H7 (cell line): ENCODE results near the gene VAPB. TPM values are rescaled to one million over a fixed set of nuclear protein-coding genes. Genes with fewer than 3 reads are reported as not detected.

Experiments
- DNase-seq: peaks from one replicate; pipeline ENCODE4 v3.0.0; 2012
- H3K27me3 ChIP-seq: 2 replicates; pipeline ENCODE4 v1.6.0; 2011; ENCODE audit warnings: mild to moderate bottlenecking, low read length; ENCODE audit not compliant: control insufficient read depth, insufficient read depth
- H3K36me3 ChIP-seq: replicated peaks from 2 replicates; pipeline ENCODE4 v1.5.1; 2011; ENCODE audit warnings: low read length; ENCODE audit not compliant: control insufficient read depth, insufficient read depth
- H3K4me3 ChIP-seq: 2 replicates; pipeline ENCODE4 v1.5.1; 2011; ENCODE audit warnings: low read depth, mild to moderate bottlenecking, control low read depth, low read length, moderate library complexity; ENCODE audit not compliant: insufficient read depth
- total RNA-seq: library from RNA; depleted of rRNA; stranded (reverse); fragments of >200 nt; shearing (Covaris generic); gene quantifications from 2 replicates; pipeline ENCODE4 v1.2.3, GENCODE V29; 2014

VAPB gene
- total RNA-seq, 1 experiment from 2014 or later = 14.0 TPM

GRCh38 chr20:58461899-58462298 is 72.9 kb downstream of the VAPB start:
- DNase-seq = no peak
- Histone ChIP-seq H3K4me3 (no peak overlapping the region), H3K27me3 (no peaks in the 10 kb centered on the region), H3K36me3 (no peaks in the 10 kb centered on the region)

- Histone ChIP-seq H3K27me3 (no peaks in the 10 kb centered on the region), H3K36me3 (no peaks in the 10 kb centered on the region), H3K4me3 (no peak overlapping the region)
- no peak for DNase-seq
Measured at GRCh38 chr20:58463256-58463655, 74.2 kb downstream of the VAPB start.

GRCh38 chr20:58464838-58465237 is 75.8 kb downstream of the VAPB start:
- H3K36me3 ChIP-seq = no peaks in the 10 kb centered on the region
- DNase-seq = no peak
- H3K4me3 ChIP-seq = no peak overlapping the region
- no peaks in the 10 kb centered on the region for H3K27me3 ChIP-seq

- no peaks in the 10 kb centered on the region for H3K36me3 ChIP-seq
Measured at GRCh38 chr20:58466095-58466708, 77.2 kb downstream of the VAPB start.

GRCh38 chr20:58466729-58467571 is 77.9 kb downstream of the VAPB start:
- H3K4me3 ChIP-seq = no peak overlapping the region
- no peaks in the 10 kb centered on the region for H3K36me3 ChIP-seq
- no peaks in the 10 kb centered on the region for H3K27me3 ChIP-seq
- DNase-seq = peak; percentile 63

More at GRCh38 chr20:58466095-58466708, 77.2 kb downstream of the VAPB start:
- Histone ChIP-seq H3K27me3 (no peaks in the 10 kb centered on the region), H3K4me3 (no peak overlapping the region)
- DNase-seq = peak; percentile 52

GRCh38 chr20:58467572-58468527 is 78.8 kb downstream of the VAPB start:
- Histone ChIP-seq H3K4me3 (no peak overlapping the region), H3K27me3 (no peaks in the 10 kb centered on the region), H3K36me3 (no peaks in the 10 kb centered on the region)
- peak; percentile 80 for DNase-seq

GRCh38 chr20:58469616-58470015 is 80.6 kb downstream of the VAPB start:
- H3K36me3 ChIP-seq = no peaks in the 10 kb centered on the region
- no peak overlapping the region for H3K4me3 ChIP-seq
- no peak for DNase-seq
- no peaks in the 10 kb centered on the region for H3K27me3 ChIP-seq

- no peak overlapping the region for H3K4me3 ChIP-seq
- DNase-seq = no peak
- H3K27me3 ChIP-seq = no peaks in the 10 kb centered on the region
- H3K36me3 ChIP-seq = no peaks in the 10 kb centered on the region
Measured at GRCh38 chr20:58470336-58471192, 81.5 kb downstream of the VAPB start.

GRCh38 chr20:58471193-58472164 is 82.5 kb downstream of the VAPB start:
- no peaks in the 10 kb centered on the region for H3K36me3 ChIP-seq
- no peaks in the 10 kb centered on the region for H3K27me3 ChIP-seq
- H3K4me3 ChIP-seq = no peak overlapping the region
- peak; percentile 68 for DNase-seq

- no peak for DNase-seq
- H3K4me3 ChIP-seq = no peak overlapping the region
- no peaks in the 10 kb centered on the region for H3K36me3 ChIP-seq
- no peaks in the 10 kb centered on the region for H3K27me3 ChIP-seq
Measured at GRCh38 chr20:58472273-58473018, 83.4 kb downstream of the VAPB start.

- no peak for DNase-seq
- no peaks in the 10 kb centered on the region for H3K27me3 ChIP-seq
- no peak overlapping the region for H3K4me3 ChIP-seq
- H3K36me3 ChIP-seq = no peaks in the 10 kb centered on the region
Measured at GRCh38 chr20:58473453-58474425, 84.7 kb downstream of the VAPB start.
